Activated CD8-positive, alpha-beta memory T cell treated with anti-CD3 and anti-CD28 coated beads for 36 hours (primary cell): ENCODE results near the gene DNAJC1. TPM values are rescaled to one million over a fixed set of nuclear protein-coding genes. Genes with fewer than 3 reads are reported as not detected.

Experiments
- CTCF ChIA-PET: fragments of 350-600 bp; sonication (Branson Sonifier 250); formaldehyde crosslinking; loops from one replicate; lab custom pipeline; 2021; ENCODE audit warnings: antibody characterized with exemption; lab: Charles Lee
- POLR2A ChIA-PET: fragments of 350-600 bp; sonication (Branson Sonifier 250); formaldehyde crosslinking; loops from one replicate; lab custom pipeline; 2021; ENCODE audit warnings: antibody characterized with exemption; lab: Charles Lee
- total RNA-seq, 2 experiments: library from RNA; stranded (reverse); gene quantifications; one replicate each; pipeline ENCODE4 v1.2.3, GENCODE V29; 2021

The DNAJC1 gene
- total RNA-seq, 2 experiments from 2014 or later: 29.4 to 30.1 TPM

- ChIA-PET CTCF (no interaction called here), POLR2A (no interaction called here)
Measured at GRCh38 chr10:21927631-21928353, 75.7 kb downstream of the DNAJC1 start.

DNA sequence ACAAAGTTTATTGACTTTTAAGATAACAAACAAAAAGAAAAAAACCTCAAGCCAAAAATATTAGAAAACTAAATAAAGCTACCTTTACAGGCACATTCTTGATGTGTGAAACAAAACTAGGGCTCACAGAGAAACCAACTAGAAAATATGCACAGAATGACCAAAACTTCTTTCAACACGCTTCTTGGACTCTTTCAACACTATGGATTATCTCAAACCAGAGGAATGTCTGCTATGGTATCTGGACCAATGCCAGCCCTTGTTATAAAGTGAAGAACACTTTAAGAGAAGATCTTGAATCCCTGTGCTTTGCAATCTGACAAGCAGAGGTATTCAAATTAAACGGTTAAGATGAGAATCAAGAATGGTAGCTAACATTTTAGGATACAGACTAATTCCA is 76.6 kb downstream of the DNAJC1 start:
- POLR2A ChIA-PET: no interaction called here

GRCh38 chr10:21926358-21926925 is 77.1 kb downstream of the DNAJC1 start:
- ChIA-PET CTCF (no interaction called here), POLR2A (no interaction called here)

More for the DNA sequence above, 76.6 kb downstream of the DNAJC1 start:
- CTCF ChIA-PET: no interaction called here

GRCh38 chr10:21925851-21926250 is 77.7 kb downstream of the DNAJC1 start:
- ChIA-PET POLR2A (no interaction called here), CTCF (interaction anchor here (0.5 kb wide), 1 partner anchor 949 kb away, joined by 3 read pairs; no protein-coding TSS in a partner anchor)

DNA sequence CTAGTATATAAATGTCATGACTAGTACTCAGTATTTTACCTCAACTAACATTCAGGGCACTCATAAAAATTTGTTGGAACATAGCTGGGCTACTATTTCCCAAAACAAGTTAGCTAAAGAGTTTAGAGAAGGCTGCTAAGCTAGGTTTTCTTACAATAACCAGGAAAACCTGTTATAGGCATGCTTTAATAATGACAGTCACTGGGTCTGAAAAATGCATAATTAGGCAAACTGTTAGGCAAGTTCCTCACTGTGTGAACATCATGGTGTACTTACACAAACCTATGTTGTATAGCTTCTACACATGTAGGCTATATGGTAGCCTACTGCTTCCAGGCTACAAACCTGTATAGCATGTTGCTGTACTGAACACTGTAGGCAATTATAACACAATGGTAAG is 79.0 kb downstream of the DNAJC1 start:
- ChIA-PET CTCF (no interaction called here), POLR2A (no interaction called here)

- ChIA-PET CTCF (no interaction called here), POLR2A (no interaction called here)
Measured at GRCh38 chr10:21920633-21921032, 82.9 kb downstream of the DNAJC1 start.

DNA sequence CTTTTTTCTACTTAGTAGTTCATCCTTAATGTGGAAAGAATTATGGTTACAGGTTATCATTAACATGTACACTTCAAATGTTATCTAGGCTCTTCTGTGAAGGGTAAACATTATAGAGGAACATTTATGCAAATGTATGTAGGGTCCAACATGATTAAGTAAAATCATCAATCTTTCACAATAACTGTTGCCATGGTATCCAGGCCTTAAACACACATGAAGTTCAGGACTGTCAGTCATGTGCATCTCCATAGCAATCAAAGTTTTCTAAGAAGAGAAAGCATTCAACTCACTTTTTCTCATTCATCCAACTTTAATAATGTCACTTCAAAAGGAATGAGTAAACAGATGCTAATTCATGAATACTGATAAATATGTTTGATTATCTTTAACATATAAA is 83.6 kb downstream of the DNAJC1 start:
- POLR2A ChIA-PET: no interaction called here
- CTCF ChIA-PET: interaction anchor here (0.6 kb wide), 1 partner anchor 1087 kb away, joined by 4 read pairs; no protein-coding TSS in a partner anchor

- POLR2A ChIA-PET: no interaction called here
- CTCF ChIA-PET: interaction anchor here (0.6 kb wide), 1 partner anchor 1088 kb away, joined by 4 read pairs; no protein-coding TSS in a partner anchor
Measured at GRCh38 chr10:21919117-21919516, 84.4 kb downstream of the DNAJC1 start.

- ChIA-PET POLR2A (interaction anchor here (0.6 kb wide), 1 partner anchor 41 kb away, joined by 4 read pairs; no protein-coding TSS in a partner anchor), CTCF (no interaction called here)
Measured at GRCh38 chr10:21912625-21913024, 90.9 kb downstream of the DNAJC1 start.

DNA sequence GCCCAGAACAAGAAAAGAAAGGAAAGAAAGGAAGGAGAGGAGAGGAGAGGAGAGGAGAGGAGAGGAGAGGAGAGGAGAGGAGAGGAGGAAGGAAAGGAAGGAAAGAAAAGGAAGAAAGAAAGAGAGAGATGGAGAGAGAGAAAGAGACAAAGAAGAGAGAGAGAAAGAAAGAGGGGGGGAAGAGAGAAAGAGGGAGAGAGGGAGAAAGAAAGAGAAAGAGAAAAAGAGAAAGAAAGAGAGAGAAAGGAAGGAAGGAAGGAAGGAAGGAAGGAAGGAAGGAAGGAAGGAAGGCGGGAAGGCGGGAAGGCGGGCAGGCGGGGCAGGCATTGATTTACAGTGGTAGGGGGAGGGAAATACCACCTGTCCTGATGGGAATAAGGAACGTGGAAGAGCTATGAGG is 92.7 kb downstream of the DNAJC1 start:
- CTCF ChIA-PET: no interaction called here
- POLR2A ChIA-PET: no interaction called here

DNA sequence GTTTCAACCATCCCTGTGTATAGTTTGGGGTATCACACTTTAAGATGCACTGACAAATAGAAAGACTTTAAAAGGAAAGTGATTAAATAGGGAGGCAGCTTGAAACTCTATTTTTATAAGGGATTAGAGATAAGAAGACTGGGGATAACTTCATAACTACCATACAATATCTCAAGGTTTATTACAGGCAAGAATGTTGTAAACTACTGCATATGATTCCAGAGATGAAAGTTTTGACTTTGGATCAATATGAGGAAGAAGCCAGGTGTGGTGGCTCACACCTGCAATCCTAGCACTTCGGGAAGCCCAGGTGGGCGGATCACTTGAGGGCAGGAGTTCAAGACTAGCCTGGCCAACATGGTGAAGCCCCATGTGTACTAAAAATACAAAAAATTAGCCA is 96.1 kb downstream of the DNAJC1 start:
- POLR2A ChIA-PET: no interaction called here
- CTCF ChIA-PET: no interaction called here

GRCh38 chr10:21904930-21905329 is 98.6 kb downstream of the DNAJC1 start:
- ChIA-PET POLR2A (no interaction called here), CTCF (no interaction called here)

- CTCF ChIA-PET: no interaction called here
- POLR2A ChIA-PET: interaction anchor here (0.6 kb wide), 1 partner anchor 46 kb away, joined by 8 read pairs; no protein-coding TSS in a partner anchor
Measured at GRCh38 chr10:21899736-21900135, 103.8 kb downstream of the DNAJC1 start.

GRCh38 chr10:21895932-21896331 is 107.6 kb downstream of the DNAJC1 start:
- CTCF ChIA-PET: no interaction called here
- POLR2A ChIA-PET: no interaction called here

GRCh38 chr10:21894648-21895342 is 108.7 kb downstream of the DNAJC1 start:
- ChIA-PET POLR2A (no interaction called here), CTCF (no interaction called here)

GRCh38 chr10:21891439-21891838 is 112.1 kb downstream of the DNAJC1 start:
- CTCF ChIA-PET: no interaction called here

DNA sequence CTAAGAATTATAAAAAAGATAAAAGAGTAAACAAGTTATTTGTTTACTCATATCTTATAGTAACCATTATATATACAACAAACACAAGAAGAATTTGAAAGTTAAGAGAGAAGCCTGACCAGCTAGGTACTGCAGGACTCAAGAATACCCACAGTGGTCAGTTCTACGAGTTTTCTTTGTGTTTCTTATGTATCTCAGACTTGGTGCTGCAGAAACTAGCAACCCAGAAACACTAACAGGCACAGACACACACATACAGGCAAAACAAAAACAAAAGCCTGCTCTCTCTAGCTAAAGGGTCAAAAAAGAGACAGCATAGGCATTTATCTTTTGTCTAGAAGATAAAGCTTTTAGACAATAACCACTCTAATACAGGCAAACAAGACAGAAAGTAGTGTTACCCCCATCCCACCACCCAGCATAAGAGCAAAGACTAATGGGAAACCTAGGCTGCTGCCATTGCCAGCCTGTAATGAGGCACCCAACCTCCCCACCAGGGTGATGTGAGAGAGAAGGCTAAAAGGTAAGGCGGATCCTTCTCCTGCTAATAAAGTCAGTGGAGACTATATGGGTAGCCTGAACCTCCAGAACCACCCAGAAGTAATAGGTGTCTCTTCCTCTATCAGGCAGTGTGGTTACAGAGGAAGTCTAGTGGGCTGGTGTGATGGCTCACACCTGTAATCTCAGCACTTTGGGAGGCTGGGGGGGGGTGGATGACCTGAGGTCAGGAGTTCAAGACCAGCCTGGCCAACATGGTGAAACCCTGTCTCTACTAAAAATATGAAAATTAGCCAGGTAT is 113.9 kb downstream of the DNAJC1 start:
- ChIA-PET POLR2A (no interaction called here), CTCF (no interaction called here)

More at GRCh38 chr10:21891439-21891838, 112.1 kb downstream of the DNAJC1 start:
- POLR2A ChIA-PET: no interaction called here

DNA sequence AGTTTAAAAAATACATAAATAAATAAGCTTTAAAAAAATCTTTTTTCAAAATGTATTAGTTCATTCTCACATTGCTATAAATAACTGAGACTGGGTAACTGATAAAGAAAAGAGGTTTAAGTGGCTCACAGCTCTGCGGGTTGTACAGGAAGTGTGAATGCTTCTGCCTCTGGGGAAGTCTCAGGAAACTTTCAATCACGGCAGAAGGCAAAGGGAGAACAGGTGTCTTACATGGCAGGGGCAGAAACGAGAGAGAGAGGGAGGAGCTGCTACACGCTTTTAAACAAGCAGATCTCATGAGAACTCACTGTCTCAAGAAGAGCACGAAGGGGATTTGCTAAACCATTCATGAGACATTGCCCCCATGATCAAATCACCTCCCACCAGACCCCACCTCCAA is 114.6 kb downstream of the DNAJC1 start:
- CTCF ChIA-PET: no interaction called here
- POLR2A ChIA-PET: no interaction called here

GRCh38 chr10:21885940-21886339 is 117.6 kb downstream of the DNAJC1 start:
- ChIA-PET POLR2A (no interaction called here), CTCF (no interaction called here)

DNA sequence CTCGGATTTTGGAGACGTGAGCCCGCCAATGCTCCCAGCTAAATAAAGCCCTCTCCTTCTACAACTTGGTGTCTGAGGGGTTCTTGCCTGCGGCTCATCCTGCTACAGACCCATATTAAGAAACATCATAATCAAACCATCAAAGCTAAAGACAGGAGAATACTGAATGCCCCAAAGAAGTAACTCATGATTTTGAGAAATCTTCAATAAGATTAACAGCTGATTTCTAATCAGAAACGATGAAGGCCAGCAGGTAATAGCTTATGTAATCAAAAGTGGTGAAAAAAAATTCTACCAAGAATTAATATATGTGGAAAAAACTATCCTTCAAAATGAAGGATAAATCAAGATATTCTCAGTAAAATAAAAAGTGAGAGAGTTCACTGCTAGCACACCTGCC is 130.3 kb downstream of the DNAJC1 start:
- ChIA-PET CTCF (no interaction called here), POLR2A (no interaction called here)
